SK-N-SH (cell line): ENCODE data around the gene JMJD8. TPM values are rescaled to one million over a fixed set of nuclear protein-coding genes. Genes with fewer than 3 reads are reported as not detected.

ENCODE experiments used
- CTCF ChIA-PET: fragments of 300-600, 350-600 bp; formaldehyde crosslinking; extraction: SDS; loops from one replicate; lab custom pipeline; 2021; lab: Yijun Ruan, JAX
- POLR2A ChIA-PET: fragments of 350-600 bp; sonication (Branson Sonifier 250); formaldehyde crosslinking; extraction: SDS; loops from one replicate; lab custom pipeline; 2020; ENCODE audit warnings: antibody characterized with exemption, inconsistent platforms; lab: Yijun Ruan, JAX
- DNase-seq: peaks from one replicate; pipeline ENCODE4 v3.0.0; 2012
- H2AFZ ChIP-seq: fragments of 200-600 bp; sonication (generic); 2 replicates; pipeline ENCODE4 v1.8.1; 2016; ENCODE audit warnings: antibody characterized with exemption, mild to moderate bottlenecking, low read depth
- H3F3A ChIP-seq: fragments of 200-600 bp; sonication (generic); replicated peaks from 2 replicates; pipeline ENCODE3; 2016; ENCODE audit warnings: antibody characterized with exemption, mild to moderate bottlenecking; ENCODE audit not compliant: insufficient read depth
- H3K27ac ChIP-seq, 2 experiments: fragments of 200-500 bp in 1 of 2; fragments of 200-600 bp in 1 of 2; sonication (Bioruptor generic) in 1 of 2; sonication (generic), shearing (Covaris generic) in 1 of 2; 2 replicates each; pipeline versions ENCODE4 v1.5.1 to v1.6.1; 2014 to 2016; ENCODE audit warnings: low read depth in 2 of 2, inconsistent platforms in 1 of 2, low read length in 1 of 2, mild to moderate bottlenecking in 1 of 2, mixed read lengths in 1 of 2
- H3K27me3 ChIP-seq: fragments of 200-600 bp; sonication (generic), shearing (Covaris generic); 2 replicates; pipeline ENCODE4 v1.6.1; 2016; ENCODE audit warnings: mixed run types; ENCODE audit not compliant: insufficient read depth
- H3K36me3 ChIP-seq, 2 experiments: fragments of 200-500 bp in 1 of 2; fragments of 200-600 bp in 1 of 2; sonication (Bioruptor generic) in 1 of 2; sonication (generic) in 1 of 2; replicated peaks in 1 of 2; 2 replicates each; pipeline versions ENCODE3 to v1.5.1; 2014 to 2016; ENCODE audit warnings: low read length in 1 of 2, mild to moderate bottlenecking in 1 of 2; ENCODE audit not compliant: insufficient read depth in 2 of 2, control insufficient read depth in 1 of 2
- H3K4me1 ChIP-seq, 2 experiments: fragments of 200-500 bp in 1 of 2; fragments of 200-600 bp in 1 of 2; sonication (Bioruptor generic) in 1 of 2; sonication (generic), shearing (Covaris generic) in 1 of 2; 2 replicates each; pipeline versions ENCODE4 v1.5.1 to v1.6.1; 2014 to 2016; ENCODE audit warnings: low read depth in 1 of 2, low read length in 1 of 2, mixed run types in 1 of 2; ENCODE audit not compliant: insufficient read depth in 2 of 2, control insufficient read depth in 1 of 2
- H3K4me2 ChIP-seq: fragments of 200-600 bp; sonication (generic), shearing (Covaris generic); 2 replicates; pipeline ENCODE4 v1.6.1; 2017; ENCODE audit warnings: mixed run types
- H3K4me3 ChIP-seq, 2 experiments: fragments of 200-500 bp in 1 of 2; fragments of 200-600 bp in 1 of 2; sonication (Bioruptor generic) in 1 of 2; sonication (generic), shearing (Covaris generic) in 1 of 2; 2 replicates each; pipeline versions ENCODE4 v1.5.1 to v1.8.1; 2014 to 2016; ENCODE audit warnings: low read depth in 2 of 2, inconsistent platforms in 1 of 2, low read length in 1 of 2, mild to moderate bottlenecking in 1 of 2, mixed read lengths in 1 of 2, moderate library complexity in 1 of 2
- H3K79me2 ChIP-seq: fragments of 200-600 bp; sonication (generic); 2 replicates; pipeline ENCODE4 v1.8.1; 2017; ENCODE audit warnings: mild to moderate bottlenecking; ENCODE audit not compliant: insufficient read depth
- H3K9ac ChIP-seq: fragments of 200-600 bp; sonication (generic); 2 replicates; pipeline ENCODE4 v1.6.1; 2017; ENCODE audit warnings: mixed run types
- H3K9me2 ChIP-seq: fragments of 200-600 bp; sonication (generic); 2 replicates; pipeline ENCODE4 v1.6.1; 2017; ENCODE audit warnings: mixed run types
- H3K9me3 ChIP-seq: fragments of 200-600 bp; sonication (generic); 2 replicates; pipeline ENCODE4 v1.6.1; 2017; ENCODE audit warnings: mixed run types, mild to moderate bottlenecking, moderate library complexity
- H4K20me1 ChIP-seq: fragments of 200-600 bp; sonication (generic); 2 replicates; pipeline ENCODE4 v1.6.1; 2017; ENCODE audit warnings: mild to moderate bottlenecking, mixed run types; ENCODE audit not compliant: insufficient read depth
- EP300 ChIP-seq, 2 experiments: IDR thresholded peaks; 2 replicates each; pipeline versions ENCODE4 v1.4.0 to v1.6.1; 2012; ENCODE audit warnings: borderline replicate concordance in 1 of 2, low read depth in 1 of 2, low read length in 1 of 2
- FOSL2 ChIP-seq: IDR thresholded peaks from 2 replicates; pipeline ENCODE4 v1.4.0; 2012; ENCODE audit warnings: low read depth, mild to moderate bottlenecking, moderate library complexity, borderline replicate concordance
- GATA2 ChIP-seq: sonication (generic); formaldehyde crosslinking; IDR thresholded peaks from 2 replicates; pipeline ENCODE4 v1.5.0; 2020; ENCODE audit warnings: mild to moderate bottlenecking, missing genetic modification reagents
- JUND ChIP-seq: IDR thresholded peaks from 2 replicates; pipeline ENCODE4 v1.4.0; 2012
- MEF2A ChIP-seq: IDR thresholded peaks from 2 replicates; pipeline ENCODE4 v1.4.0; 2012; ENCODE audit warnings: low read depth, borderline replicate concordance
- MXI1 ChIP-seq: IDR thresholded peaks from 2 replicates; pipeline ENCODE4 v1.6.1; 2012; ENCODE audit warnings: mild to moderate bottlenecking, low read depth, low read length, improper control_type of control experiment
- NFIC ChIP-seq: IDR thresholded peaks from 2 replicates; pipeline ENCODE4 v1.4.0; 2012; ENCODE audit warnings: borderline replicate concordance
- PBX3 ChIP-seq: IDR thresholded peaks from 2 replicates; pipeline ENCODE4; 2012
- RAD21 ChIP-seq: IDR thresholded peaks from 2 replicates; pipeline ENCODE4 v1.6.1; 2012; ENCODE audit warnings: mild to moderate bottlenecking, low read length
- RFX5 ChIP-seq: IDR thresholded peaks from 2 replicates; pipeline ENCODE4 v1.6.1; 2012; ENCODE audit warnings: mild to moderate bottlenecking, improper control_type of control experiment, low read length
- RXRA ChIP-seq: IDR thresholded peaks from 2 replicates; pipeline ENCODE4 v1.4.0; 2012; ENCODE audit warnings: low read depth, mild to moderate bottlenecking, borderline replicate concordance
- SIN3A ChIP-seq: IDR thresholded peaks from 2 replicates; pipeline ENCODE4 v1.6.1; 2012; ENCODE audit warnings: low read depth, mild to moderate bottlenecking, low read length, moderate library complexity, borderline replicate concordance
- SMC3 ChIP-seq: IDR thresholded peaks from 2 replicates; pipeline ENCODE4 v1.6.1; 2012; ENCODE audit warnings: low read depth, low read length, improper control_type of control experiment
- USF2 ChIP-seq: fragments of 150-350 bp; IDR thresholded peaks from 2 replicates; pipeline ENCODE4 v1.6.1; 2017; ENCODE audit warnings: antibody characterized with exemption, low read length, low read depth, borderline replicate concordance
- WGBS: methylation state at CpG from one replicate; pipeline ENCODE4 v1.1.6; 2017; ENCODE audit warnings: low lambda C conversion rate; 5-methylcytosine and 5-hydroxymethylcytosine counted together
- polyA plus RNA-seq, 3 experiments: library from polyadenylated mRNA; depleted of rRNA; stranded (reverse); fragments of >200 nt; gene quantifications; 2 replicates each; pipeline ENCODE4 v1.2.3, GENCODE V29; 2012

Gene JMJD8
- polyA plus RNA-seq, 1 of the 3 experiments (the other 2 are of a cell fraction): 67.0 TPM

GRCh38 chr16:632486-633335, 51.4 kb downstream of the JMJD8 start:
- Histone ChIP-seq H3K4me3 (no peak overlapping the region), H3K9me2 (no peaks in the 10 kb centered on the region), H3K4me2 (no peak overlapping the region), H3K9me3 (no peaks in the 10 kb centered on the region), H2AFZ (no peak overlapping the region), H3K79me2 (peaks cover 12% of the 10 kb centered on the region; the same call in 1 of the 2 replicates), H3F3A (no peaks in the 10 kb centered on the region), H3K9ac (no peak overlapping the region), H3K4me1 (peaks cover 0 to 42% of the 10 kb centered on the region in 2 experiments; a peak in 1 of 4 replicates), H3K27me3 (no peaks in the 10 kb centered on the region), H3K36me3 (peaks cover 0 to 16% of the 10 kb centered on the region in 2 experiments), H3K27ac (no peak overlapping the region), H4K20me1 (no peaks in the 10 kb centered on the region; the same call in 1 of the 2 replicates)
- DNase-seq: no peak
- POLR2A ChIA-PET: no interaction called here
- 97% methylated on average over 24 of the region's 67 CpGs for WGBS
- TF ChIP-seq EP300 (IDR thresholded peaks at IDR 0.05; ENCODE audit: borderline replicate concordance in 1 of 2, low read depth in 1 of 2, low read length in 1 of 2): no peak
- no peak for TF ChIP-seq FOSL2
- TF ChIP-seq GATA2 (CRISPR knock-in tag): no peak
- TF ChIP-seq RAD21: no peak
- no peak for TF ChIP-seq PBX3
- no peak for TF ChIP-seq JUND
- no peak for TF ChIP-seq USF2
- CTCF ChIA-PET: interaction anchor here (0.6 kb wide), 1 partner anchor 30 kb away, joined by 3 read pairs; no protein-coding TSS in a partner anchor

- 88% methylated on average over 9 of the region's 9 CpGs for WGBS
- CTCF ChIA-PET: interaction anchor here (1.4 kb wide), 1 partner anchor 16 kb away, joined by 6 read pairs; no protein-coding TSS in a partner anchor
Measured at GRCh38 chr16:631808-632358, 52.3 kb downstream of the JMJD8 start.

More at GRCh38 chr16:631808-632358, 52.3 kb downstream of the JMJD8 start:
- Histone ChIP-seq H4K20me1 (no peaks in the 10 kb centered on the region; the same call in 1 of the 2 replicates), H3K36me3 (peaks cover 0 to 16% of the 10 kb centered on the region in 2 experiments), H3K9me2 (no peaks in the 10 kb centered on the region), H3K4me1 (peaks cover 6 to 36% of the 10 kb centered on the region in 2 experiments; a peak in 2 of 4 replicates), H3K9ac (no peak overlapping the region), H3K9me3 (no peaks in the 10 kb centered on the region), H3K27me3 (no peaks in the 10 kb centered on the region), H3F3A (no peaks in the 10 kb centered on the region), H3K27ac (no peak overlapping the region), H2AFZ (no peak overlapping the region), H3K4me3 (no peak overlapping the region), H3K4me2 (no peak overlapping the region), H3K79me2 (peaks cover 12% of the 10 kb centered on the region; the same call in 1 of the 2 replicates)
- DNase-seq: no peak
- POLR2A ChIA-PET: no interaction called here
- TF ChIP-seq SIN3A (no peak), NFIC (no peak), SMC3 (no peak), RXRA (no peak), MEF2A (no peak), RFX5 (no peak), GATA2 (CRISPR knock-in tag) (no peak), MXI1 (no peak)

Other genes with a start within 250 kb of the JMJD8 start
- 19.5 and 22.9 TPM in 2 replicates for gene CAPN15, start 156.6 kb downstream of the JMJD8 start, polyA plus RNA-seq (2012; rRNA removed)
- not detected in 2 replicates for gene PRR35, start 123.9 kb downstream of the JMJD8 start, polyA plus RNA-seq (2012; rRNA removed)
- 0.69 and 0.70 TPM in 2 replicates for gene NHLRC4, start 117.3 kb downstream of the JMJD8 start, polyA plus RNA-seq (2012; rRNA removed)
- gene PIGQ, start 114.4 kb downstream of the JMJD8 start, polyA plus RNA-seq (2012; rRNA removed): 38.7 and 41.0 TPM in 2 replicates
- 12.1 and 13.0 TPM in 2 replicates for gene RAB40C, start 94.3 kb downstream of the JMJD8 start, polyA plus RNA-seq (2012; rRNA removed)
- 0.10 and 0.16 TPM in 2 replicates for gene WFIKKN1, start 53.3 kb downstream of the JMJD8 start, polyA plus RNA-seq (2012; rRNA removed)
- 158 and 167 TPM in 2 replicates for gene METTL26, start 48.0 kb downstream of the JMJD8 start, polyA plus RNA-seq (2012; rRNA removed)
- gene MCRIP2, start 42.5 kb downstream of the JMJD8 start, polyA plus RNA-seq (2012; rRNA removed): 34.0 and 36.9 TPM in 2 replicates
- gene WDR90, start 35.0 kb downstream of the JMJD8 start, polyA plus RNA-seq (2012; rRNA removed): 30.5 and 32.0 TPM in 2 replicates
- gene RHOT2, start 16.2 kb downstream of the JMJD8 start, polyA plus RNA-seq (2012; rRNA removed): 229 and 255 TPM in 2 replicates
- gene RHBDL1, start 8.7 kb downstream of the JMJD8 start, polyA plus RNA-seq (2012; rRNA removed): 4.1 and 6.8 TPM in 2 replicates
- 268 and 323 TPM in 2 replicates for gene STUB1, start 3.9 kb downstream of the JMJD8 start, polyA plus RNA-seq (2012; rRNA removed)
- 5.0 and 6.4 TPM in 2 replicates for gene WDR24, start 6.1 kb upstream of the JMJD8 start, polyA plus RNA-seq (2012; rRNA removed)
- gene FBXL16, start 21.5 kb upstream of the JMJD8 start, polyA plus RNA-seq (2012; rRNA removed): 17.7 and 19.8 TPM in 2 replicates
- gene METRN, start 30.8 kb upstream of the JMJD8 start, polyA plus RNA-seq (2012; rRNA removed): 52.4 and 59.7 TPM in 2 replicates
- gene ANTKMT, start 36.8 kb upstream of the JMJD8 start, polyA plus RNA-seq (2012; rRNA removed): 49.5 and 57.4 TPM in 2 replicates
- 15.4 and 18.8 TPM in 2 replicates for gene CCDC78, start 42.1 kb upstream of the JMJD8 start, polyA plus RNA-seq (2012; rRNA removed)
- gene HAGHL, start 42.8 kb upstream of the JMJD8 start, polyA plus RNA-seq (2012; rRNA removed): 60.6 and 65.5 TPM in 2 replicates
- 14.4 TPM in 2 replicates for gene CIAO3, start 56.7 kb upstream of the JMJD8 start, polyA plus RNA-seq (2012; rRNA removed)
- gene MSLN, start 76.4 kb upstream of the JMJD8 start, polyA plus RNA-seq (2012; rRNA removed): 0.02 and 0.19 TPM in 2 replicates
- gene RPUSD1, start 104.0 kb upstream of the JMJD8 start, polyA plus RNA-seq (2012; rRNA removed): 27.7 and 29.9 TPM in 2 replicates
- 17.7 and 18.0 TPM in 2 replicates for gene CHTF18, start 104.3 kb upstream of the JMJD8 start, polyA plus RNA-seq (2012; rRNA removed)
- not detected in 2 replicates for gene GNG13, start 116.4 kb upstream of the JMJD8 start, polyA plus RNA-seq (2012; rRNA removed)